ENCODE results near the gene DDX6. TPM values are rescaled to one million over a fixed set of nuclear protein-coding genes. Genes with fewer than 3 reads are reported as not detected.
"Not testable (repeated sequence)": the region's sequence is repeated elsewhere in the genome, so short reads cannot be mapped to it uniquely, and the experiment has no call there.

The DDX6 gene
- total and polyA plus RNA-seq, 2 experiments from 2014 or later, result 68.3 to 205 TPM

DNA sequence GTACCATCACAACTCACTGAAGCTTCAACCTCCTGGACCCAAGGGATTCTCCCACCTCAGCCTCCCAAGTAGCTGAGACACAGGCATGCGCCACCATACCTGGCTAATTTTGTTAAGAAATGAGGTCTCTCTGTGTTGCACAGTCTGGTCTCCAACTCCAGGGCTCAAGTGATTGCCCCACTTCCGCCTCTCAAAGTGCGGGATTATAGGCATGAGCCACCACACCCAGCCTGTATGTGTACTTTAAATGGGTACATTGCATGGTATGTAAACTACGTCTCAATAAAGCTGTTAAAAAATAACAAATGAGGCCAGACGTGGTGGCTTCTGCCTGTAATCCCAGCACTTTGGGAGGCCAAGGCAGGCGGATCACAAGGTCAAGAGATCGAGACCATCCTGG lies 36.2 kb upstream of the DDX6 start:
- H4K20me1 ChIP-seq (replicated peaks; ENCODE audit: insufficient read depth), result no peaks in the 10 kb centered on the region
- H3K9me3 Mint-ChIP-seq, result no peaks in the 10 kb centered on the region
- H3K27ac ChIP-seq (ENCODE audit: low read depth), result no peak overlapping the region
- no peaks in the 10 kb centered on the region for H3K9me2 ChIP-seq (ENCODE audit: insufficient read depth)
- H3K27me3 ChIP-seq (ENCODE audit: insufficient read depth), result no peaks in the 10 kb centered on the region
- H3K79me2 ChIP-seq (replicated peaks; ENCODE audit: insufficient read depth), result no peaks in the 10 kb centered on the region
- no peak overlapping the region for H3K4me3 ChIP-seq
- H3K36me3 Mint-ChIP-seq (ENCODE audit: low read depth), result no peaks in the 10 kb centered on the region
- no peaks in the 10 kb centered on the region for H3K4me1 Mint-ChIP-seq
- no peaks in the 10 kb centered on the region for H3K27me3 Mint-ChIP-seq (ENCODE audit: insufficient read depth, low read depth, poor library complexity)
- DNase-seq (ENCODE audit: low spot score), result no peak
- H3F3A ChIP-seq (replicated peaks; ENCODE audit: low read depth), result no peaks in the 10 kb centered on the region
- no peak for TF ChIP-seq EZH2phosphoT487 (IDR thresholded peaks at IDR 0.05; ENCODE audit: unreplicated experiment)
- TF ChIP-seq JUNB (IDR thresholded peaks at IDR 0.05; ENCODE audit: unreplicated experiment), result no peak
- TF ChIP-seq, protein P1, sequence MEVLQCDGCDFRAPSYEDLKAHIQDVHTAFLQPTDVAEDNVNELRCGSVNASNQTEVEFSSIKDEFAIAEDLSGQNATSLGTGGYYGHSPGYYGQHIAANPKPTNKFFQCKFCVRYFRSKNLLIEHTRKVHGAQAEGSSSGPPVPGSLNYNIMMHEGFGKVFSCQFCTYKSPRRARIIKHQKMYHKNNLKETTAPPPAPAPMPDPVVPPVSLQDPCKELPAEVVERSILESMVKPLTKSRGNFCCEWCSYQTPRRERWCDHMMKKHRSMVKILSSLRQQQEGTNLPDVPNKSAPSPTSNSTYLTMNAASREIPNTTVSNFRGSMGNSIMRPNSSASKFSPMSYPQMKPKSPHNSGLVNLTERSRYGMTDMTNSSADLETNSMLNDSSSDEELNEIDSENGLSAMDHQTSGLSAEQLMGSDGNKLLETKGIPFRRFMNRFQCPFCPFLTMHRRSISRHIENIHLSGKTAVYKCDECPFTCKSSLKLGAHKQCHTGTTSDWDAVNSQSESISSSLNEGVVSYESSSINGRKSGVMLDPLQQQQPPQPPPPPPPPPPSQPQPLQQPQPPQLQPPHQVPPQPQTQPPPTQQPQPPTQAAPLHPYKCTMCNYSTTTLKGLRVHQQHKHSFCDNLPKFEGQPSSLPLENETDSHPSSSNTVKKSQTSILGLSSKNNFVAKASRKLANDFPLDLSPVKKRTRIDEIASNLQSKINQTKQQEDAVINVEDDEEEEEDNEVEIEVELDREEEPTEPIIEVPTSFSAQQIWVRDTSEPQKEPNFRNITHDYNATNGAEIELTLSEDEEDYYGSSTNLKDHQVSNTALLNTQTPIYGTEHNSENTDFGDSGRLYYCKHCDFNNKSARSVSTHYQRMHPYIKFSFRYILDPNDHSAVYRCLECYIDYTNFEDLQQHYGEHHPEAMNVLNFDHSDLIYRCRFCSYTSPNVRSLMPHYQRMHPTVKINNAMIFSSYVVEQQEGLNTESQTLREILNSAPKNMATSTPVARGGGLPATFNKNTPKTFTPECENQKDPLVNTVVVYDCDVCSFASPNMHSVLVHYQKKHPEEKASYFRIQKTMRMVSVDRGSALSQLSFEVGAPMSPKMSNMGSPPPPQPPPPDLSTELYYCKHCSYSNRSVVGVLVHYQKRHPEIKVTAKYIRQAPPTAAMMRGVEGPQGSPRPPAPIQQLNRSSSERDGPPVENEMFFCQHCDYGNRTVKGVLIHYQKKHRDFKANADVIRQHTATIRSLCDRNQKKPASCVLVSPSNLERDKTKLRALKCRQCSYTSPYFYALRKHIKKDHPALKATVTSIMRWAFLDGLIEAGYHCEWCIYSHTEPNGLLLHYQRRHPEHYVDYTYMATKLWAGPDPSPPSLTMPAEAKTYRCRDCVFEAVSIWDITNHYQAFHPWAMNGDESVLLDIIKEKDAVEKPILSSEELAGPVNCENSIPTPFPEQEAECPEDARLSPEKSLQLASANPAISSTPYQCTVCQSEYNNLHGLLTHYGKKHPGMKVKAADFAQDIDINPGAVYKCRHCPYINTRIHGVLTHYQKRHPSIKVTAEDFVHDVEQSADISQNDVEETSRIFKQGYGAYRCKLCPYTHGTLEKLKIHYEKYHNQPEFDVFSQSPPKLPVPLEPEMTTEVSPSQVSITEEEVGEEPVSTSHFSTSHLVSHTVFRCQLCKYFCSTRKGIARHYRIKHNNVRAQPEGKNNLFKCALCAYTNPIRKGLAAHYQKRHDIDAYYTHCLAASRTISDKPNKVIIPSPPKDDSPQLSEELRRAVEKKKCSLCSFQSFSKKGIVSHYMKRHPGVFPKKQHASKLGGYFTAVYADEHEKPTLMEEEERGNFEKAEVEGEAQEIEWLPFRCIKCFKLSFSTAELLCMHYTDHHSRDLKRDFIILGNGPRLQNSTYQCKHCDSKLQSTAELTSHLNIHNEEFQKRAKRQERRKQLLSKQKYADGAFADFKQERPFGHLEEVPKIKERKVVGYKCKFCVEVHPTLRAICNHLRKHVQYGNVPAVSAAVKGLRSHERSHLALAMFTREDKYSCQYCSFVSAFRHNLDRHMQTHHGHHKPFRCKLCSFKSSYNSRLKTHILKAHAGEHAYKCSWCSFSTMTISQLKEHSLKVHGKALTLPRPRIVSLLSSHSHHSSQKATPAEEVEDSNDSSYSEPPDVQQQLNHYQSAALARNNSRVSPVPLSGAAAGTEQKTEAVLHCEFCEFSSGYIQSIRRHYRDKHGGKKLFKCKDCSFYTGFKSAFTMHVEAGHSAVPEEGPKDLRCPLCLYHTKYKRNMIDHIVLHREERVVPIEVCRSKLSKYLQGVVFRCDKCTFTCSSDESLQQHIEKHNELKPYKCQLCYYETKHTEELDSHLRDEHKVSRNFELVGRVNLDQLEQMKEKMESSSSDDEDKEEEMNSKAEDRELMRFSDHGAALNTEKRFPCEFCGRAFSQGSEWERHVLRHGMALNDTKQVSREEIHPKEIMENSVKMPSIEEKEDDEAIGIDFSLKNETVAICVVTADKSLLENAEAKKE (CRISPR knock-in tag; IDR thresholded peaks at IDR 0.05), result no peak
- no peak for TF ChIP-seq ZNF114 (CRISPR knock-in tag; IDR thresholded peaks at IDR 0.05)
- no peak for TF ChIP-seq EZH2 (IDR thresholded peaks at IDR 0.05; ENCODE audit: low read depth, unreplicated experiment)
- no peak for TF ChIP-seq CREB1 (CRISPR knock-in tag; IDR thresholded peaks at IDR 0.05; ENCODE audit: low read depth)
- no peak for TF ChIP-seq STAT1 (IDR thresholded peaks at IDR 0.05; ENCODE audit: unreplicated experiment)
- TF ChIP-seq, protein P2, sequence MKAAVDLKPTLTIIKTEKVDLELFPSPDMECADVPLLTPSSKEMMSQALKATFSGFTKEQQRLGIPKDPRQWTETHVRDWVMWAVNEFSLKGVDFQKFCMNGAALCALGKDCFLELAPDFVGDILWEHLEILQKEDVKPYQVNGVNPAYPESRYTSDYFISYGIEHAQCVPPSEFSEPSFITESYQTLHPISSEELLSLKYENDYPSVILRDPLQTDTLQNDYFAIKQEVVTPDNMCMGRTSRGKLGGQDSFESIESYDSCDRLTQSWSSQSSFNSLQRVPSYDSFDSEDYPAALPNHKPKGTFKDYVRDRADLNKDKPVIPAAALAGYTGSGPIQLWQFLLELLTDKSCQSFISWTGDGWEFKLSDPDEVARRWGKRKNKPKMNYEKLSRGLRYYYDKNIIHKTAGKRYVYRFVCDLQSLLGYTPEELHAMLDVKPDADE (IDR thresholded peaks at IDR 0.05), result no peak
- no peak for TF ChIP-seq NANOG (IDR thresholded peaks at IDR 0.05; ENCODE audit: borderline replicate concordance)
- ATAC-seq, result no peak
- H2AFZ ChIP-seq, result no peak overlapping the region
- no peak overlapping the region for H3K4me2 ChIP-seq
- no peaks in the 10 kb centered on the region for H3K36me3 ChIP-seq (ENCODE audit: insufficient read depth)
- H3K4me1 ChIP-seq (ENCODE audit: insufficient read depth), result no peaks in the 10 kb centered on the region
- no peak overlapping the region for H3K27ac Mint-ChIP-seq
- H3K4me3 Mint-ChIP-seq, result no peak overlapping the region

DNA sequence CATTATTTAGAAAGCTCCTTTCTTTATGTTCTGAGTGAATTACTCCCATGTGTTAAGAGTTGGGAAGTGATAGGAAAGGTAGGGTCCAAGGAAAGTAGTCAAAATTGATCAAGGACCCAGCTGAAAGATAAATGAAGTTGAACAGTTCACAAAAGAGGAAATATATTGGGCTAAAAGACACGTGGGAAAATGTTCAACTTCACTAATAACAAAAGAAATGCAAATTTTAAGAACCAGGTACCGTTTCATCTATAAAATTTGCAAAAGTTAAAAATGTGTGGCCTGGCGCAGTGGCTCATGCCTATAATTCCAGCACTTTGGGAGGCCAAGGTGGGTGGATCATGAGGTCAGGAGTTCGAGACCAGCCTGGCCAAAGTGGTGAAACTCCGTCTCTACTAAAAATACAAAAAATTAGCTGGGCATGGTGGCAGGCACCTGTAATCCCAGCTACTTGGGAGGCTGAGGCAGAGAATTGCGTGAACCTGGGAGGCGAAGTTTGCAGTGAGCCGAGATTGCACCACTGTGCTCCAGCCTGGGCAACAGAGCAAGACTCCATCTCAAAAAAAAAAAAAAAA lies 32.1 kb upstream of the DDX6 start:
- not testable (repeated sequence) for H3K9me3 Mint-ChIP-seq; H3K27ac Mint-ChIP-seq; H3K9me2 ChIP-seq (ENCODE audit: insufficient read depth); H3K4me1 Mint-ChIP-seq; H3K36me3 ChIP-seq (ENCODE audit: insufficient read depth); DNase-seq (ENCODE audit: low spot score); H3K27me3 ChIP-seq (ENCODE audit: insufficient read depth); H3K27me3 Mint-ChIP-seq (ENCODE audit: insufficient read depth, low read depth, poor library complexity); H3F3A ChIP-seq (replicated peaks; ENCODE audit: low read depth); H3K4me3 Mint-ChIP-seq; H3K4me3 ChIP-seq; H2AFZ ChIP-seq; H3K27ac ChIP-seq (ENCODE audit: low read depth); ATAC-seq; H3K36me3 Mint-ChIP-seq (ENCODE audit: low read depth); H3K4me2 ChIP-seq; H3K79me2 ChIP-seq (replicated peaks; ENCODE audit: insufficient read depth); H3K4me1 ChIP-seq (ENCODE audit: insufficient read depth); H4K20me1 ChIP-seq (replicated peaks; ENCODE audit: insufficient read depth)
